COLO829 (cell line): ENCODE results near the gene SBSN.
A peak's percentile ranks its signal among the peaks of the same experiment; 100 is the strongest.

Experiments
- DNase-seq: peaks from one replicate; pipeline ENCODE4 v3.0.0; 2012; ENCODE audit warnings: low spot score

Gene SBSN

GRCh38 chr19:35533822-35534392 lies 5.8 kb upstream of the SBSN start:
- DNase-seq = no peak

- DNase-seq = no peak
Measured at GRCh38 chr19:35533201-35533821, 5.2 kb upstream of the SBSN start, which contains the start of gene GAPDHS. GAPDHS (plus strand) TSS chr19:35533456; CDS start chr19:35533528, 72 bp downstream.

- DNase-seq = no peak
Measured at GRCh38 chr19:35531291-35531690, 3.2 kb upstream of the SBSN start.

GRCh38 chr19:35529241-35530218 lies 1.4 kb upstream of the SBSN start:
- DNase-seq = no peak

- no peak for DNase-seq
Measured at GRCh38 chr19:35525873-35526272, 2.2 kb downstream of the SBSN start.

- DNase-seq = no peak
Measured at GRCh38 chr19:35524181-35524837, 3.8 kb downstream of the SBSN start.

GRCh38 chr19:35522745-35523327 lies 5.3 kb downstream of the SBSN start:
- DNase-seq = no peak

GRCh38 chr19:35521124-35521743 lies 6.9 kb downstream of the SBSN start:
- peak; percentile 57 for DNase-seq

GRCh38 chr19:35519291-35519690 lies 8.8 kb downstream of the SBSN start:
- no peak for DNase-seq

GRCh38 chr19:35518313-35518712 lies 9.8 kb downstream of the SBSN start:
- peak; percentile 83 for DNase-seq

- DNase-seq = no peak
Measured at GRCh38 chr19:35517342-35517741, 10.8 kb downstream of the SBSN start.

GRCh38 chr19:35516310-35516709 lies 11.8 kb downstream of the SBSN start:
- DNase-seq = no peak

- DNase-seq = no peak
Measured at GRCh38 chr19:35514282-35514809, 13.8 kb downstream of the SBSN start.

- DNase-seq = no peak
Measured at GRCh38 chr19:35513628-35514281, 14.4 kb downstream of the SBSN start, which contains the start of gene DMKN. DMKN (minus strand) TSS chr19:35513649; CDS start chr19:35513475, 174 bp downstream.

- no peak for DNase-seq
Measured at GRCh38 chr19:35512831-35513627, 15.1 kb downstream of the SBSN start.

- no peak for DNase-seq
Measured at GRCh38 chr19:35511337-35511736, 16.8 kb downstream of the SBSN start.

- DNase-seq = no peak
Measured at GRCh38 chr19:35510626-35510964, 17.5 kb downstream of the SBSN start.

GRCh38 chr19:35509861-35510625 lies 18.1 kb downstream of the SBSN start:
- peak; percentile 63 for DNase-seq
